Smooth muscle cell (in vitro differentiated cells): ENCODE data around the gene PRKCB. TPM values are rescaled to one million over a fixed set of nuclear protein-coding genes. Genes with fewer than 3 reads are reported as not detected.

Source experiments
- DNase-seq: peaks from one replicate; lab custom pipeline; 2025; ENCODE audit not compliant: unreplicated experiment; lab: John Stamatoyannopoulos, UW
- H2AFZ ChIP-seq: fragments of 200-600 bp; sonication (generic); 2 replicates; pipeline ENCODE4 v1.6.0; 2016; ENCODE audit warnings: antibody characterized with exemption, low read depth, mild to moderate bottlenecking
- H3F3A ChIP-seq: fragments of 200-600 bp; sonication (generic); 2 replicates; pipeline ENCODE4 v1.6.0; 2017; ENCODE audit warnings: antibody characterized with exemption, low read depth
- H3K27ac ChIP-seq: fragments of 200-600 bp; sonication (generic); 2 replicates; pipeline ENCODE4 v1.5.1; 2016; ENCODE audit warnings: low read depth, mild to moderate bottlenecking
- H3K27me3 ChIP-seq: fragments of 200-600 bp; sonication (generic); 2 replicates; pipeline ENCODE4 v1.6.1; 2016; ENCODE audit warnings: low read depth, mild to moderate bottlenecking
- H3K36me3 ChIP-seq: fragments of 200-600 bp; sonication (generic); 2 replicates; pipeline ENCODE4 v1.5.1; 2016; ENCODE audit warnings: low read depth
- H3K4me1 ChIP-seq: fragments of 200-600 bp; sonication (generic); 2 replicates; pipeline ENCODE4 v1.5.1; 2016; ENCODE audit warnings: low read depth
- H3K4me2 ChIP-seq: fragments of 200-600 bp; sonication (generic); 2 replicates; pipeline ENCODE4 v1.6.0; 2016; ENCODE audit warnings: mild to moderate bottlenecking
- H3K4me3 ChIP-seq: fragments of 200-600 bp; sonication (generic); 2 replicates; pipeline ENCODE4 v1.5.1; 2016; ENCODE audit warnings: mild to moderate bottlenecking
- H3K79me2 ChIP-seq: fragments of 200-600 bp; sonication (generic); 2 replicates; pipeline ENCODE4 v1.6.0; 2016; ENCODE audit warnings: low read depth, mild to moderate bottlenecking
- H3K9ac ChIP-seq: fragments of 200-600 bp; sonication (generic); 2 replicates; pipeline ENCODE4 v1.6.0; 2016; ENCODE audit warnings: low read depth
- H3K9me3 ChIP-seq: fragments of 200-600 bp; sonication (generic); replicated peaks from 2 replicates; pipeline ENCODE4 v1.5.1; 2016; ENCODE audit warnings: low read depth
- H4K20me1 ChIP-seq: fragments of 200-600 bp; sonication (generic); 2 replicates; pipeline ENCODE4 v1.6.0; 2016; ENCODE audit warnings: low read depth
- CTCF ChIP-seq: fragments of 200-600 bp; sonication (generic); IDR thresholded peaks from 2 replicates; pipeline ENCODE4 v1.5.1; 2017; ENCODE audit warnings: borderline replicate concordance, mild to moderate bottlenecking, antibody characterized with exemption; ENCODE audit not compliant: insufficient read depth, poor library complexity, severe bottlenecking
- WGBS: methylation state at CpG from one replicate; pipeline ENCODE4 v1.1.7; 2016; ENCODE audit warnings: low lambda C conversion rate; 5-methylcytosine and 5-hydroxymethylcytosine counted together
- polyA plus RNA-seq: library from polyadenylated mRNA; unstranded; fragments of >200 nt; fragmentation: Nextera tagmentation; extraction: Ambion mirVana; gene quantifications from 2 replicates; pipeline ENCODE4 v1.2.1, GENCODE V29; 2016
- total RNA-seq: library from RNA; depleted of rRNA; stranded (reverse); fragments of >200 nt; gene quantifications from 2 replicates; pipeline ENCODE4 v1.2.3, GENCODE V29; 2014

The PRKCB gene
- total and polyA plus RNA-seq, 2 experiments from 2014 or later: 0.36 TPM; not detected in 1

- 63% methylated on average over 10 of the region's 10 CpGs for WGBS
- no peak overlapping the region for H3K4me2 ChIP-seq
- no peak overlapping the region for H2AFZ ChIP-seq
- H3K79me2 ChIP-seq: no peaks in the 10 kb centered on the region
- H3K36me3 ChIP-seq: no peaks in the 10 kb centered on the region
- no peak overlapping the region for H3K27ac ChIP-seq
- TF ChIP-seq CTCF: no peak
- H3K9ac ChIP-seq: no peak overlapping the region
- peaks cover 37% of the 10 kb centered on the region for H3K27me3 ChIP-seq
- H4K20me1 ChIP-seq: no peaks in the 10 kb centered on the region
- H3K9me3 ChIP-seq: no peaks in the 10 kb centered on the region
- no peak for DNase-seq
- H3F3A ChIP-seq: no peaks in the 10 kb centered on the region
- H3K4me3 ChIP-seq: no peak overlapping the region
- peaks cover 6% of the 10 kb centered on the region for H3K4me1 ChIP-seq
Observed at GRCh38 chr16:24130494-24131085, 294.8 kb downstream of the PRKCB start.

- Histone ChIP-seq H3K4me1 (peaks cover 6% of the 10 kb centered on the region), H2AFZ (no peak overlapping the region), H3K27ac (no peak overlapping the region), H3K9ac (no peak overlapping the region), H3K36me3 (no peaks in the 10 kb centered on the region), H3K27me3 (peaks cover 37% of the 10 kb centered on the region), H3F3A (no peaks in the 10 kb centered on the region), H3K9me3 (no peaks in the 10 kb centered on the region), H3K4me2 (no peak overlapping the region), H4K20me1 (no peaks in the 10 kb centered on the region), H3K4me3 (no peak overlapping the region), H3K79me2 (no peaks in the 10 kb centered on the region)
- TF ChIP-seq CTCF: no peak
- 93% methylated on average over 2 of the region's 2 CpGs for WGBS
- no peak for DNase-seq
Observed at GRCh38 chr16:24131294-24131693, 295.5 kb downstream of the PRKCB start.

- no peaks in the 10 kb centered on the region for H3F3A ChIP-seq
- TF ChIP-seq CTCF: no peak
- H3K79me2 ChIP-seq: no peaks in the 10 kb centered on the region
- no peaks in the 10 kb centered on the region for H4K20me1 ChIP-seq
- WGBS: 85% methylated on average over 2 of the region's 2 CpGs
- no peak for DNase-seq
- H3K9me3 ChIP-seq: no peaks in the 10 kb centered on the region
- H2AFZ ChIP-seq: no peak overlapping the region
- H3K27me3 ChIP-seq: peaks cover 37% of the 10 kb centered on the region
- H3K4me3 ChIP-seq: no peak overlapping the region
- H3K4me1 ChIP-seq: peaks cover 6% of the 10 kb centered on the region
- no peak overlapping the region for H3K27ac ChIP-seq
- no peak overlapping the region for H3K9ac ChIP-seq
- H3K36me3 ChIP-seq: no peaks in the 10 kb centered on the region
- H3K4me2 ChIP-seq: no peak overlapping the region
Observed at GRCh38 chr16:24132048-24132796, 296.4 kb downstream of the PRKCB start.

- TF ChIP-seq CTCF: no peak
- H2AFZ ChIP-seq: no peak overlapping the region
Observed at GRCh38 chr16:24132797-24133155, 297.0 kb downstream of the PRKCB start.

More at GRCh38 chr16:24132797-24133155, 297.0 kb downstream of the PRKCB start:
- H3K4me2 ChIP-seq: no peak overlapping the region
- H3K4me1 ChIP-seq: peaks cover 6% of the 10 kb centered on the region
- H4K20me1 ChIP-seq: no peaks in the 10 kb centered on the region
- WGBS: 85% methylated on average over 3 of the region's 3 CpGs
- peaks cover 34% of the 10 kb centered on the region for H3K27me3 ChIP-seq
- no peaks in the 10 kb centered on the region for H3F3A ChIP-seq
- no peak overlapping the region for H3K9ac ChIP-seq
- H3K9me3 ChIP-seq: no peaks in the 10 kb centered on the region
- no peaks in the 10 kb centered on the region for H3K79me2 ChIP-seq
- no peak overlapping the region for H3K4me3 ChIP-seq
- no peaks in the 10 kb centered on the region for H3K36me3 ChIP-seq
- DNase-seq: no peak
- no peak overlapping the region for H3K27ac ChIP-seq
